CD14-positive monocyte (primary cell): ENCODE data around the gene PTPRN2. TPM values are rescaled to one million over a fixed set of nuclear protein-coding genes. Genes with fewer than 3 reads are reported as not detected.

Experiments
- DNase-seq, 3 donors: peaks; one replicate each; pipeline ENCODE4 v3.0.0-alpha.2; 2011 to 2022
- H2AFZ ChIP-seq: 2 replicates; pipeline ENCODE4 v1.6.0; 2012; ENCODE audit warnings: mild to moderate bottlenecking, low read depth, low read length, inconsistent platforms; ENCODE audit not compliant: insufficient read depth, poor library complexity, severe bottlenecking
- H3K27ac ChIP-seq, 2 donors: 1 replicate in 1 of 2; 2 replicates in 1 of 2; pipeline ENCODE4 v1.5.1; 2012 to 2013; ENCODE audit warnings: low read length in 2 of 2, control low read depth in 1 of 2, inconsistent platforms in 1 of 2, low read depth in 1 of 2, mild to moderate bottlenecking in 1 of 2
- H3K27me3 ChIP-seq, 2 donors: one replicate each; pipeline versions ENCODE4 v1.6.0 to v1.6.1; 2011 to 2013; ENCODE audit warnings: low read length in 2 of 2; ENCODE audit not compliant: control insufficient read depth in 2 of 2, insufficient read depth in 2 of 2
- H3K36me3 ChIP-seq, 2 donors: replicated peaks in 1 of 2; 1 replicate in 1 of 2; 2 replicates in 1 of 2; pipeline versions ENCODE4 v1.5.1 to v1.6.1; 2012 to 2013; ENCODE audit warnings: low read length in 2 of 2, control low read depth in 1 of 2, inconsistent platforms in 1 of 2, mild to moderate bottlenecking in 1 of 2; ENCODE audit not compliant: insufficient read depth in 2 of 2, control insufficient read depth in 1 of 2
- H3K4me1 ChIP-seq, 2 donors: 1 replicate in 1 of 2; 2 replicates in 1 of 2; pipeline versions ENCODE4 v1.5.1 to v1.6.1; 2012 to 2013; ENCODE audit warnings: low read length in 2 of 2, control low read depth in 1 of 2, inconsistent platforms in 1 of 2, mild to moderate bottlenecking in 1 of 2, moderate library complexity in 1 of 2; ENCODE audit not compliant: insufficient read depth in 2 of 2, control insufficient read depth in 1 of 2
- H3K4me2 ChIP-seq: replicated peaks from 2 replicates; pipeline ENCODE3; 2012; ENCODE audit warnings: low read length, moderate library complexity, mild to moderate bottlenecking; ENCODE audit not compliant: poor library complexity, severe bottlenecking; ENCODE audit errors: extremely low read depth
- H3K4me3 ChIP-seq, 3 experiments: fragments of 200-600 bp in 1 of 3; sonication (generic) in 1 of 3; replicated peaks in 1 of 3; 1 replicate in 2 of 3; 2 replicates in 1 of 3; pipeline ENCODE4 v1.5.1; 2011 to 2013; ENCODE audit warnings: low read length in 3 of 3, mild to moderate bottlenecking in 3 of 3, control low read depth in 2 of 3, low read depth in 2 of 3, inconsistent platforms in 1 of 3, moderate library complexity in 1 of 3
- H3K79me2 ChIP-seq: 2 replicates; pipeline ENCODE4 v1.6.0; 2012; ENCODE audit warnings: mild to moderate bottlenecking, control low read depth, inconsistent platforms, low read length, moderate library complexity; ENCODE audit not compliant: insufficient read depth
- H3K9ac ChIP-seq: 2 replicates; pipeline ENCODE4 v1.6.0; 2017; ENCODE audit warnings: low read length, mild to moderate bottlenecking; ENCODE audit not compliant: insufficient read depth, poor library complexity, severe bottlenecking
- H3K9me3 ChIP-seq, 2 donors: replicated peaks in 1 of 2; 1 replicate in 1 of 2; 2 replicates in 1 of 2; pipeline versions ENCODE4 v1.5.1 to v1.6.1; 2012 to 2013; ENCODE audit warnings: low read length in 2 of 2, control low read depth in 1 of 2; ENCODE audit not compliant: control insufficient read depth in 1 of 2, insufficient read depth in 1 of 2
- H4K20me1 ChIP-seq: 2 replicates; pipeline ENCODE4 v1.6.0; 2012; ENCODE audit warnings: mild to moderate bottlenecking, low read length, control low read depth, moderate library complexity; ENCODE audit not compliant: insufficient read depth
- H3K27ac Mint-ChIP-seq, 7 donors: one replicate each; pipeline ENCODE4 v1.8.0; 2020; ENCODE audit warnings: mild to moderate bottlenecking in 7 of 7, mixed read lengths in 7 of 7, moderate library complexity in 6 of 7, inconsistent platforms in 2 of 7
- H3K27me3 Mint-ChIP-seq, 3 donors: one replicate each; pipeline ENCODE4 v1.8.0; 2021 to 2022; ENCODE audit warnings: low read depth in 3 of 3, mild to moderate bottlenecking in 3 of 3, mixed read lengths in 3 of 3, moderate library complexity in 3 of 3, inconsistent platforms in 1 of 3
- H3K36me3 Mint-ChIP-seq, 2 donors: one replicate each; pipeline ENCODE4 v1.8.0; 2020; ENCODE audit warnings: mixed read lengths in 2 of 2, inconsistent platforms in 1 of 2, mild to moderate bottlenecking in 1 of 2
- H3K4me1 Mint-ChIP-seq: one replicate; pipeline ENCODE4 v1.8.0; 2020; ENCODE audit warnings: mild to moderate bottlenecking, mixed read lengths
- H3K4me3 Mint-ChIP-seq, 2 donors: one replicate each; pipeline ENCODE4 v1.8.0; 2020; ENCODE audit warnings: mild to moderate bottlenecking in 2 of 2, mixed read lengths in 2 of 2, moderate library complexity in 1 of 2
- H3K9me3 Mint-ChIP-seq, 7 donors: one replicate each; pipeline ENCODE4 v1.8.0; 2020 to 2022; ENCODE audit warnings: mixed read lengths in 7 of 7, mild to moderate bottlenecking in 6 of 7, moderate library complexity in 6 of 7, inconsistent platforms in 2 of 7
- CTCF ChIP-seq: fragments of 200-600 bp; IDR thresholded peaks from one replicate; pipeline ENCODE4 v1.8.0; 2022; ENCODE audit warnings: antibody characterized with exemption, mild to moderate bottlenecking
- WGBS: methylation state at CpG from one replicate; pipeline ENCODE4 v1.1.5; 2013; ENCODE audit warnings: missing lambda C conversion rate; ENCODE audit not compliant: insufficient coverage; 5-methylcytosine and 5-hydroxymethylcytosine counted together
- intact Hi-C, 2 donors: fragments of 100-400 bp; cut with micrococcal nuclease; formaldehyde crosslinking; loops; one replicate each; pipeline versions ENCODE4 v1.15.0 to v1.15.1; 2023
- polyA plus RNA-seq, 3 donors: library from polyadenylated mRNA; depleted of rRNA in 1 of 3; unstranded in 2 of 3; stranded (reverse) in 1 of 3; fragments of 300-500 nt in 2 of 3; fragments of >200 nt in 1 of 3; fragmentation: Illumina TruSeq in 2 of 3; gene quantifications; 1 replicate in 2 of 3; 2 replicates in 1 of 3; pipeline ENCODE4 v1.2.3, GENCODE V29; 2012 to 2021

The PTPRN2 gene
- polyA plus RNA-seq, 3 donors = 0.25 to 1.4 (median 0.97) TPM

- Mint-ChIP-seq H3K27ac (no peak overlapping the region), H3K9me3 (peaks cover 13 to 46% (median 28%) of the 10 kb centered on the region in 7 donors), H3K4me1 (no peaks in the 10 kb centered on the region), H3K27me3 (peaks cover 0 to 1% (median 1%) of the 10 kb centered on the region in 3 donors), H3K36me3 (no peaks in the 10 kb centered on the region), H3K4me3 (no peak overlapping the region)
- 96% methylated on average over 7 of the region's 10 CpGs for WGBS
- no peaks in the 10 kb centered on the region for H3K36me3 ChIP-seq
- no peak overlapping the region for H2AFZ ChIP-seq
- intact Hi-C loops = no loop called here
- H3K27ac ChIP-seq = no peak overlapping the region
- H3K9ac ChIP-seq = no peak overlapping the region
- H3K4me2 ChIP-seq = no peak overlapping the region
- no peaks in the 10 kb centered on the region for H3K4me1 ChIP-seq
- no peaks in the 10 kb centered on the region for H4K20me1 ChIP-seq
- peaks cover 29 to 69% of the 10 kb centered on the region in 2 donors for H3K9me3 ChIP-seq
- no peaks in the 10 kb centered on the region for H3K79me2 ChIP-seq
- H3K27me3 ChIP-seq = no peaks in the 10 kb centered on the region
- no peak for TF ChIP-seq CTCF
- no peak for DNase-seq
- H3K4me3 ChIP-seq = no peak overlapping the region
Observed at GRCh38 chr7:158259141-158259540, 328.5 kb downstream of the PTPRN2 start.

GRCh38 chr7:158258411-158259130 lies 329.1 kb downstream of the PTPRN2 start:
- no peaks in the 10 kb centered on the region for H3K4me1 ChIP-seq
- H3K4me2 ChIP-seq = no peak overlapping the region
- 89% methylated on average over 22 of the region's 22 CpGs for WGBS
- H2AFZ ChIP-seq = no peak overlapping the region
- H3K4me1 Mint-ChIP-seq = no peaks in the 10 kb centered on the region
- no peaks in the 10 kb centered on the region for H3K36me3 ChIP-seq
- H3K4me3 ChIP-seq = no peak overlapping the region
- H4K20me1 ChIP-seq = no peaks in the 10 kb centered on the region
- intact Hi-C loops = no loop called here
- H3K9me3 Mint-ChIP-seq = peaks cover 13 to 46% (median 26%) of the 10 kb centered on the region in 7 donors
- no peak overlapping the region for H3K4me3 Mint-ChIP-seq
- peaks cover 29 to 65% of the 10 kb centered on the region in 2 donors for H3K9me3 ChIP-seq
- no peak overlapping the region for H3K27ac Mint-ChIP-seq
- H3K36me3 Mint-ChIP-seq = no peaks in the 10 kb centered on the region
- no peak overlapping the region for H3K9ac ChIP-seq
- H3K79me2 ChIP-seq = no peaks in the 10 kb centered on the region
- TF ChIP-seq CTCF = no peak
- H3K27me3 Mint-ChIP-seq = peaks cover 0 to 1% (median 1%) of the 10 kb centered on the region in 3 donors
- no peak for DNase-seq
- H3K27me3 ChIP-seq = no peaks in the 10 kb centered on the region
- H3K27ac ChIP-seq = no peak overlapping the region
